SK-N-SH treated with all-trans-retinoic acid at 6 μM for 48 hours (cell line): ENCODE results near the gene LCTL.
A peak's percentile ranks its signal among the peaks of the same experiment; 100 is the strongest.

Source experiments
- ATAC-seq: fragments of 200-7000 bp; cut with Tn5 transposase; 3 replicates; pipeline ENCODE4 v1.9.1; 2020; ENCODE audit warnings: mild to moderate bottlenecking, moderate library complexity
- ARNTL ChIP-seq: fragments of 450-650 bp; formaldehyde crosslinking; IDR thresholded peaks from 2 replicates; pipeline ENCODE4 v1.5.0; 2020; ENCODE audit warnings: low read depth, mild to moderate bottlenecking, moderate library complexity, borderline replicate concordance
- CREB5 ChIP-seq: fragments of 250-450 bp; sonication (Bioruptor Pico); IDR thresholded peaks from 2 replicates; pipeline ENCODE4 v1.5.1; 2020; ENCODE audit warnings: low read depth, mild to moderate bottlenecking, moderate library complexity
- CSDC2 ChIP-seq: fragments of 250-450 bp; sonication (Bioruptor Pico); IDR thresholded peaks from 2 replicates; pipeline ENCODE4 v1.5.0; 2020; ENCODE audit warnings: mild to moderate bottlenecking, moderate library complexity
- CSRNP3 ChIP-seq: fragments of 250-450 bp; sonication (Bioruptor Pico); IDR thresholded peaks from 2 replicates; pipeline ENCODE4 v1.5.1; 2021; ENCODE audit warnings: mild to moderate bottlenecking, moderate library complexity
- ESRRG ChIP-seq: fragments of 250-450 bp; sonication (Bioruptor Pico); IDR thresholded peaks from 2 replicates; pipeline ENCODE4 v1.6.1; 2021; ENCODE audit warnings: mild to moderate bottlenecking
- GLIS3 ChIP-seq: fragments of 250-450 bp; sonication (Bioruptor Pico); IDR thresholded peaks from 2 replicates; pipeline ENCODE4 v1.5.0; 2020; ENCODE audit warnings: mild to moderate bottlenecking, moderate library complexity
- ISL1 ChIP-seq: fragments of 250-450 bp; sonication (Bioruptor Pico); IDR thresholded peaks from 2 replicates; pipeline ENCODE4 v2.1.2; 2022; ENCODE audit warnings: mild to moderate bottlenecking, moderate library complexity
- OSR1 ChIP-seq: fragments of 250-450 bp; sonication (Bioruptor Pico); IDR thresholded peaks from 2 replicates; pipeline ENCODE4 v1.8.0; 2022; ENCODE audit warnings: moderate library complexity, mild to moderate bottlenecking, inconsistent platforms
- RARB ChIP-seq: fragments of 250-450 bp; sonication (Bioruptor Pico); IDR thresholded peaks from 2 replicates; pipeline ENCODE4 v1.8.0; 2021; ENCODE audit warnings: mild to moderate bottlenecking, moderate library complexity
- SNAI2 ChIP-seq: fragments of 250-450 bp; sonication (Bioruptor Pico); IDR thresholded peaks from 2 replicates; pipeline ENCODE4 v1.5.0; 2020; ENCODE audit warnings: mild to moderate bottlenecking, moderate library complexity
- TCF4 ChIP-seq: fragments of 250-450 bp; sonication (Bioruptor Pico); IDR thresholded peaks from 2 replicates; pipeline ENCODE4 v1.8.0; 2021; ENCODE audit warnings: mild to moderate bottlenecking, moderate library complexity, borderline replicate concordance
- TOX ChIP-seq: fragments of 250-450 bp; sonication (Bioruptor Pico); IDR thresholded peaks from 2 replicates; pipeline ENCODE4 v1.8.0; 2021; ENCODE audit warnings: mild to moderate bottlenecking, moderate library complexity, borderline replicate concordance
- TSHZ2 ChIP-seq: fragments of 250-450 bp; sonication (Bioruptor Pico); IDR thresholded peaks from 2 replicates; pipeline ENCODE4 v1.5.0; 2020; ENCODE audit warnings: mild to moderate bottlenecking, moderate library complexity
- ZC3H10 ChIP-seq: fragments of 250-450 bp; sonication (Bioruptor Pico); IDR thresholded peaks from 2 replicates; pipeline ENCODE4 v1.5.1; 2021; ENCODE audit warnings: mild to moderate bottlenecking, moderate library complexity
- ZFP3 ChIP-seq: fragments of 250-450 bp; sonication (Bioruptor Pico); IDR thresholded peaks from 2 replicates; pipeline ENCODE4 v1.5.0; 2020; ENCODE audit warnings: mild to moderate bottlenecking, moderate library complexity
- ZFP30 ChIP-seq: fragments of 450-650 bp; formaldehyde crosslinking; IDR thresholded peaks from 2 replicates; pipeline ENCODE4 v1.5.0; 2022; ENCODE audit warnings: mild to moderate bottlenecking, moderate library complexity
- ZNF565 ChIP-seq: fragments of 450-650 bp; formaldehyde crosslinking; conservative IDR thresholded peaks from 2 replicates; pipeline ENCODE4 v1.5.0; 2020; ENCODE audit warnings: low read depth, mild to moderate bottlenecking, moderate library complexity
- ZNF70 ChIP-seq: fragments of 450-650 bp; formaldehyde crosslinking; IDR thresholded peaks from 2 replicates; pipeline ENCODE4 v1.5.0; 2020; ENCODE audit warnings: mild to moderate bottlenecking, moderate library complexity
- ZNF8 ChIP-seq: fragments of 450-650 bp; formaldehyde crosslinking; IDR thresholded peaks from 2 replicates; pipeline ENCODE4 v1.5.0; 2020; ENCODE audit warnings: mild to moderate bottlenecking, moderate library complexity

Gene LCTL

GRCh38 chr15:66567897-66568296, 2.1 kb upstream of the LCTL start:
- no peak for ATAC-seq
- no peak for TF ChIP-seq ISL1 (CRISPR knock-in tag)
- no peak for TF ChIP-seq SNAI2 (CRISPR knock-in tag)
- no peak for TF ChIP-seq ZFP3 (CRISPR knock-in tag)
- no peak for TF ChIP-seq RARB (CRISPR knock-in tag)
- no peak for TF ChIP-seq ARNTL (CRISPR knock-in tag)
- no peak for TF ChIP-seq ESRRG
- no peak for TF ChIP-seq TCF4 (CRISPR knock-in tag)
- TF ChIP-seq TSHZ2 = no peak
- no peak for TF ChIP-seq CREB5 (CRISPR knock-in tag)
- TF ChIP-seq CSRNP3 (CRISPR knock-in tag) = no peak
- no peak for TF ChIP-seq ZNF70 (CRISPR knock-in tag)
- no peak for TF ChIP-seq GLIS3 (CRISPR knock-in tag)
- TF ChIP-seq OSR1 = no peak
- TF ChIP-seq CSDC2 (CRISPR knock-in tag) = no peak
- TF ChIP-seq ZFP30 (CRISPR knock-in tag) = no peak
- no peak for TF ChIP-seq TOX (CRISPR knock-in tag)
- no peak for TF ChIP-seq ZC3H10 (CRISPR knock-in tag)
- TF ChIP-seq ZNF8 (CRISPR knock-in tag) = no peak
- TF ChIP-seq, all 23 proteins: peak for 0

GRCh38 chr15:66566963-66567531, 1.2 kb upstream of the LCTL start:
- TF ChIP-seq ZNF70 (CRISPR knock-in tag) (no peak), OSR1 (no peak), ESRRG (no peak), ARNTL (CRISPR knock-in tag) (no peak), ZFP30 (CRISPR knock-in tag) (no peak), CREB5 (CRISPR knock-in tag) (no peak), ZNF565 (CRISPR knock-in tag) (no peak)
- peak; percentile 86 for ATAC-seq

GRCh38 chr15:66565141-66565641, 607 bp downstream of the LCTL start:
- ATAC-seq = no peak
- TF ChIP-seq CSRNP3 (CRISPR knock-in tag) (no peak), ESRRG (no peak), TCF4 (CRISPR knock-in tag) (no peak), ZNF70 (CRISPR knock-in tag) (no peak)
